GM06990 (cell line): ENCODE data around the gene UBE2F.

ENCODE experiments used
- DNase-seq: peaks from one replicate; pipeline ENCODE4 v3.0.0-alpha.2; 2011; ENCODE audit not compliant: insufficient read length; ENCODE audit errors: extremely low read depth
- H3K27me3 ChIP-seq: replicated peaks from 2 replicates; pipeline ENCODE4 v1.6.0; 2011; ENCODE audit warnings: low read length; ENCODE audit not compliant: control insufficient read depth, insufficient read depth
- H3K36me3 ChIP-seq: 2 replicates; pipeline ENCODE4 v1.5.1; 2011; ENCODE audit warnings: low read length; ENCODE audit not compliant: control insufficient read depth, insufficient read depth
- H3K4me3 ChIP-seq: replicated peaks from 2 replicates; pipeline ENCODE4 v1.5.1; 2011; ENCODE audit warnings: low read depth, mild to moderate bottlenecking, control low read depth, low read length
- CTCF ChIP-seq: IDR thresholded peaks from 2 replicates; pipeline ENCODE4 v1.5.1; 2011; ENCODE audit warnings: low read length, control low read depth, mild to moderate bottlenecking, inconsistent platforms; ENCODE audit not compliant: insufficient read depth, poor library complexity, severe bottlenecking

The UBE2F gene

GRCh38 chr2:237929979-237930378, 36.8 kb upstream of the UBE2F start:
- no peak for TF ChIP-seq CTCF
- no peak overlapping the region for H3K4me3 ChIP-seq
- H3K27me3 ChIP-seq = no peaks in the 10 kb centered on the region
- H3K36me3 ChIP-seq = no peaks in the 10 kb centered on the region
- DNase-seq = no peak

- TF ChIP-seq CTCF = no peak
- no peaks in the 10 kb centered on the region for H3K27me3 ChIP-seq
- no peak for DNase-seq
- H3K4me3 ChIP-seq = no peak overlapping the region
- no peaks in the 10 kb centered on the region for H3K36me3 ChIP-seq
Measured at GRCh38 chr2:237931205-237931721, 35.6 kb upstream of the UBE2F start.

- H3K27me3 ChIP-seq = no peaks in the 10 kb centered on the region
- TF ChIP-seq CTCF = no peak
- H3K36me3 ChIP-seq = no peaks in the 10 kb centered on the region
- no peak for DNase-seq
- H3K4me3 ChIP-seq = no peak overlapping the region
Measured at GRCh38 chr2:237932731-237933131, 34.1 kb upstream of the UBE2F start.

GRCh38 chr2:237934186-237934585, 32.6 kb upstream of the UBE2F start:
- H3K36me3 ChIP-seq = no peaks in the 10 kb centered on the region
- TF ChIP-seq CTCF = no peak

GRCh38 chr2:237935740-237936452, 30.9 kb upstream of the UBE2F start:
- no peaks in the 10 kb centered on the region for H3K27me3 ChIP-seq
- no peaks in the 10 kb centered on the region for H3K36me3 ChIP-seq
- TF ChIP-seq CTCF = no peak
- DNase-seq = no peak
- H3K4me3 ChIP-seq = no peak overlapping the region

More at GRCh38 chr2:237934186-237934585, 32.6 kb upstream of the UBE2F start:
- Histone ChIP-seq H3K4me3 (no peak overlapping the region), H3K27me3 (no peaks in the 10 kb centered on the region)
- DNase-seq = no peak
